ENCODE results near the gene PKLR.

Gene PKLR

DNA sequence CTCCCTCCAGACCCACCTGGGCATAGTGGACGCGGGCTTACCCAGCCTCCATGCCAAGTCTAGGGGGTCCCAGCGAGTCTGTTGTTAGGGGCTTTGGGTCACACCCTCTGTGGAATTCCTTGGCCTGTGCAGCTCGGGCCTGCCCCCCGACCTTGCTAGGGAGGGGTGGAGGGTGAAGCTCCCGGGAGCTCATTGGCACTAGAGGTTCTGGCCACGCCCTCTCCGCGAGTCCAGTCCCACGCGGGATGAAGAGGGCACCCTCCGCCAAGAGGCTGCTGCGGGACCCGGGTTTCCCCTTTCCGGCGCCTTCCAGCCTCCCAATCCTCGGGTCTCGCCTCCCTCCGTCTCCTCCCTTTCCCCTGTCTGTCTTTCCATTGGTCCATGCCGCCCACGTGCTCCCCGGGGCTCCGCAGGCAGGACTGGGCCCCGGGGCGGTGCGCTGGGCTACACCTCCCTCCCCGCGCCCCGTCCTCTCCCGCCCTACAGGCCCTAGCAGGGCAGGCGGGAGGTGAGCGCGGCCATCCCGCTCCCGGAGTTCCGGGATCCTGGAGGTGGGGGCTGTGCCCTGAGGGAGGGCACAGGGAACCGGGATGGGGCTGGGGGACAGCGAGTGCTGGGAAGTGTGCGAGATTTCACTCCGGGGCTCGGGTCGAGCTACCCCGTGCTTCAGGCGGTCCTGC, 22.9 kb upstream of the PKLR start:
- Mint-ChIP-seq H3K27ac (peak overlapping the region; percentile 42), H3K4me1 (peaks cover 56% of the 10 kb centered on the region), H3K9me3 (no peaks in the 10 kb centered on the region), H3K4me3 (peak overlapping the region; percentile 92), H3K27me3 (ENCODE audit: low read depth, poor library complexity) (peaks cover 7% of the 10 kb centered on the region), H3K36me3 (ENCODE audit: low read depth) (peaks cover 16% of the 10 kb centered on the region)
- DNase-seq, result peak; percentile 90
- TF ChIP-seq, protein P1, sequence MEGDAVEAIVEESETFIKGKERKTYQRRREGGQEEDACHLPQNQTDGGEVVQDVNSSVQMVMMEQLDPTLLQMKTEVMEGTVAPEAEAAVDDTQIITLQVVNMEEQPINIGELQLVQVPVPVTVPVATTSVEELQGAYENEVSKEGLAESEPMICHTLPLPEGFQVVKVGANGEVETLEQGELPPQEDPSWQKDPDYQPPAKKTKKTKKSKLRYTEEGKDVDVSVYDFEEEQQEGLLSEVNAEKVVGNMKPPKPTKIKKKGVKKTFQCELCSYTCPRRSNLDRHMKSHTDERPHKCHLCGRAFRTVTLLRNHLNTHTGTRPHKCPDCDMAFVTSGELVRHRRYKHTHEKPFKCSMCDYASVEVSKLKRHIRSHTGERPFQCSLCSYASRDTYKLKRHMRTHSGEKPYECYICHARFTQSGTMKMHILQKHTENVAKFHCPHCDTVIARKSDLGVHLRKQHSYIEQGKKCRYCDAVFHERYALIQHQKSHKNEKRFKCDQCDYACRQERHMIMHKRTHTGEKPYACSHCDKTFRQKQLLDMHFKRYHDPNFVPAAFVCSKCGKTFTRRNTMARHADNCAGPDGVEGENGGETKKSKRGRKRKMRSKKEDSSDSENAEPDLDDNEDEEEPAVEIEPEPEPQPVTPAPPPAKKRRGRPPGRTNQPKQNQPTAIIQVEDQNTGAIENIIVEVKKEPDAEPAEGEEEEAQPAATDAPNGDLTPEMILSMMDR (IDR thresholded peaks at IDR 0.05), result no peak

DNA sequence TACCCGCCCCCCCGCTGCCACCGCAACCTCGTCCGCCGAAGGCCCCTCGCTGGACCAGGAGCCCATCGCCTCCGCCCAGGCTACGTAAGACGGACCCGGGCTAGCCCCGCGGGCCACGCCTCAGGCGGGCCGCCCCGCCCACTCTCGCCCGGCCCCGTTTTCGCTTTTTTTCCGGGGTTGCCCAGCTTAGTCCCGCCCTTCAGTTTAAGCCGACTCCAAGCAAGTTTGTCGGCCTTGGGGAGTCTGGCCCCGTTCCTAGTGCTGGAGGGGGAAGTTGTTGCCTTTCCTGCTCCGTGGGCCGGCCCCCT, 22.4 kb upstream of the PKLR start:
- H3K9me3 Mint-ChIP-seq, result no peaks in the 10 kb centered on the region
- peak overlapping the region; percentile 92 for H3K4me3 Mint-ChIP-seq
- H3K36me3 Mint-ChIP-seq (ENCODE audit: low read depth), result peaks cover 20% of the 10 kb centered on the region
- H3K27ac Mint-ChIP-seq, result no peak overlapping the region
- peaks cover 7% of the 10 kb centered on the region for H3K27me3 Mint-ChIP-seq (ENCODE audit: low read depth, poor library complexity)
- TF ChIP-seq, protein P1 (IDR thresholded peaks at IDR 0.05), result no peak
- peak; percentile 83 for DNase-seq
- H3K4me1 Mint-ChIP-seq, result peaks cover 61% of the 10 kb centered on the region

DNA sequence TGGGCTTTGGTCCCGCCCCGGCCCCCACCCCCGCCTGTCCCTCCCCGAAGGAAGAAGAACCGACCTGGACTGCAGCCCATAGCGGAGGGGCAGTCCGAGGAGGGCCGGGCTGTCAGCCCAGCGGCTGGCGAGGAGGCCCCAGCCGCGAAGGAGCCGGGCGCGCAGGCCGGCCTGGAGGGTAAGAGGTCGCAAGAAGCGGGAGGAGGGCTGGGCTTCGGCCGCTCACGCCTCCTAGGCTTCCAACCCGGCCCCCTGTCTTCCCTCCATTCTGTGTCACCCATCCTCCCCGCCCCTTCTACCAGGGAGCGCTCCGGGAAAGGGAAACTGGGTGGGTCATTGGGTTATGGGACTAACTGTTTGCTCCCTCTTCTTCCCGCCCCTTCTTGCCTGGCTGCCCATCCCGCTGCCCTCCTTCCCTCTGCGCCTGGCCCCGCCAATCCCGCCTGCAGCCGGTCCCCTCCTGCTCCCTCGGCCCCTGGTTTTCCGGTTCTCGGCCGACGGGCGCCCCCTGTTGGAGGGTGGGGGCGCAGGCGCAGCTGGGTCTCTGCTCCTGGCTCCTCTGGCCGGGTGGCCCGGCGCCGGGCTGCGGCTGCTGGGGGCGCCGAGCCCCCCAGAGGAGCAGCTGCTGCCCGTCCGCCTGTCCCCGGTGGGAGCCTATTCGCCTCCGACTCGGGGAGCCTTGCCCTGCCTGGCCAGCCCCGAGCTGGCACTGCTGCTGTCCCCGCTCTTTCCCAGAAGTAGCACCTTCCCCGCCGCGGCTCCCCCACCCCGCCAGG, 21.9 kb upstream of the PKLR start:
- TF ChIP-seq, protein P1 (IDR thresholded peaks at IDR 0.05), result peak; percentile 92
- Mint-ChIP-seq H3K9me3 (no peaks in the 10 kb centered on the region), H3K4me3 (peak overlapping the region; percentile 92), H3K27ac (no peak overlapping the region), H3K27me3 (ENCODE audit: low read depth, poor library complexity) (peaks cover 7% of the 10 kb centered on the region), H3K36me3 (ENCODE audit: low read depth) (peaks cover 20% of the 10 kb centered on the region), H3K4me1 (peaks cover 61% of the 10 kb centered on the region)
- DNase-seq, result peak; percentile 94

DNA sequence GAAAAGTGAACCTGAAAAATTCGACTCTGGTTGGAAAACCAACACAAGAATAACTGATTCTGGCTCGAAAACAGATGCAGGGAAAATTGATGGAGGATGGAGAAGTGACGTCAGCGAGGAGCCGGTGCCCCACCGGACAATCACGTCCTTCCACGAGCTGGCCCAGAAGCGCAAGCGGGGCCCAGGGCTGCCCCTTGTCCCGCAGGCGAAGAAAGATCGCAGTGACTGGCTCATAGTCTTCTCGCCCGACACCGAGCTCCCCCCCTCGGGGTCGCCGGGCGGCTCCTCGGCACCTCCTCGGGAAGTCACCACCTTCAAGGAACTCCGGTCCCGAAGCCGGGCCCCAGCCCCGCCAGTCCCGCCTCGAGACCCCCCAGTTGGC, 21.3 kb upstream of the PKLR start:
- H3K4me1 Mint-ChIP-seq, result peaks cover 55% of the 10 kb centered on the region

DNA sequence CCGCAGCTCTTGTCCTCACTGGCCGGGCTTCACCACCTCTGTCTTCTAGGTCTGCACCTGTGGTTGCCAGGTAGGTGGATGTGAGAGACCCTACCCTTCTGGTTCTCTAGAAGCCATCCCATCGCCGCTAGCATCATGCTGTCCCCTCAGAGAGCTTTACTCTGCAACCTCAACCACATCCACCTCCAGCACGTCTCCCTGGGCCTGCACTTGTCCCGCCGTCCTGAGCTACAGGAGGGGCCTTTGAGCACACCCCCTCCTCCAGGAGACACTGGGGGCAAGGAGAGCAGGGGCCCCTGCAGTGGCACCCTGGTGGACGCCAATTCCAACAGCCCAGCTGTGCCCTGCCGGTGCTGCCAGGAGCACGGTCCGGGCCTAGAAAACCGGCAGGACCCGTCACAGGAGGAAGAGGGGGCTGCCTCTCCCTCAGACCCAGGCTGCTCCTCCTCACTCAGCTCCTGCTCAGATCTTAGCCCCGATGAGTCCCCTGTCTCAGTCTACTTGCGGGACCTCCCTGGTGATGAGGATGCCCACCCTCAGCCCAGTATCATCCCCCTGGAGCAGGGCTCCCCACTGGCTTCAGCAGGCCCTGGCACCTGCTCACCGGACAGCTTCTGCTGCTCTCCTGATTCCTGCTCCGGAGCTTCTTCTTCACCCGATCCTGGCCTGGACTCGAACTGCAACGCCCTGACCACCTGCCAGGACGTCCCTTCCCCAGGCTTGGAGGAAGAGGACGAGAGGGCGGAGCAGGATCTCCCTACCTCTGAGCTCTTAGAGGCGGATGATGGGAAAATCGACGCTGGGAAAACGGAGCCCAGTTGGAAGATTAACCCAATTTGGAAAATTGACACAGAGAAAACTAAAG, 20.6 kb upstream of the PKLR start:
- DNase-seq, result no peak
- H3K27ac Mint-ChIP-seq, result peak overlapping the region; percentile 45
- H3K27me3 Mint-ChIP-seq (ENCODE audit: low read depth, poor library complexity), result peaks cover 7% of the 10 kb centered on the region
- H3K4me3 Mint-ChIP-seq, result peak overlapping the region; percentile 85
- H3K36me3 Mint-ChIP-seq (ENCODE audit: low read depth), result peaks cover 21% of the 10 kb centered on the region
- no peaks in the 10 kb centered on the region for H3K9me3 Mint-ChIP-seq
- peaks cover 53% of the 10 kb centered on the region for H3K4me1 Mint-ChIP-seq
- TF ChIP-seq, protein P1 (IDR thresholded peaks at IDR 0.05), result no peak

More for the DNA sequence above, 21.3 kb upstream of the PKLR start:
- H3K4me3 Mint-ChIP-seq, result peak overlapping the region; percentile 85
- TF ChIP-seq, protein P1 (IDR thresholded peaks at IDR 0.05), result no peak
- peaks cover 7% of the 10 kb centered on the region for H3K27me3 Mint-ChIP-seq (ENCODE audit: low read depth, poor library complexity)
- H3K36me3 Mint-ChIP-seq (ENCODE audit: low read depth), result peaks cover 21% of the 10 kb centered on the region
- DNase-seq, result peak; percentile 45
- H3K9me3 Mint-ChIP-seq, result no peaks in the 10 kb centered on the region
- H3K27ac Mint-ChIP-seq, result peak overlapping the region; percentile 45

Measured in nephron progenitor cell (in vitro differentiated cells).